ENCODE measurements around the gene BACH2.
"Not testable (repeated sequence)": the region's sequence is repeated elsewhere in the genome, so short reads cannot be mapped to it uniquely, and the experiment has no call there.

BACH2 gene

GRCh38 chr6:90119618-90120017 is 177.0 kb downstream of the BACH2 start:
- no peak for TF ChIP-seq CTCF (conservative IDR thresholded peaks at IDR 0.05; ENCODE audit: low read depth, low read length)
- H3K4me3 ChIP-seq (IDR thresholded peaks at IDR 0.05; ENCODE audit: insufficient read depth, low read depth, low read length) = no peak overlapping the region
- no peaks in the 10 kb centered on the region for H3K36me3 ChIP-seq (ENCODE audit: insufficient read depth)

DNA sequence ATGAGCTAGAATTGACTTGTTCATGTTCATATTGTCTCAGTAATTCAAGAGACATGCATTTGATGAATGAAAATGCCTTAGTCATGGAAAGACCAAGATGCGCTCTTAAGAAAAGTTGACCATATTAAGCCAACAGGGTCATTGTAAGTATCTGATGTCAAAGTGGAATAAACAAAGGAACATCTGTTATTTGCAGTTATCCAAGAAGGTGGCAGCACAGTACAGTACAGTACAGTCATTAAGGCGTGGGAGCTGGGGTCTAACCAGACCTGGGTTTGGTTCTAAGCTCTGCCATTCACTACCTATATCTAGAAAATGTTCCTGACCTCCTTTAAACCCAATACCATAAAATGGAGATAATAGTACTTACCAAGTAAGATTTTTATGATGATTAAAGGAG is 178.1 kb downstream of the BACH2 start:
- no peaks in the 10 kb centered on the region for H3K4me1 ChIP-seq (ENCODE audit: low read depth, poor library complexity, severe bottlenecking)

More at GRCh38 chr6:90119618-90120017, 177.0 kb downstream of the BACH2 start:
- no peaks in the 10 kb centered on the region for H3K79me2 ChIP-seq (ENCODE audit: insufficient read depth, low read depth)
- no peak overlapping the region for H3K4me2 ChIP-seq
- H3K4me1 ChIP-seq (ENCODE audit: low read depth, poor library complexity, severe bottlenecking) = no peaks in the 10 kb centered on the region
- no peak overlapping the region for H2AFZ ChIP-seq (ENCODE audit: low read depth)
- H3K9ac ChIP-seq = no peak overlapping the region
- H3K27ac ChIP-seq = no peak overlapping the region
- H4K20me1 ChIP-seq (ENCODE audit: insufficient read depth) = no peaks in the 10 kb centered on the region
- no peaks in the 10 kb centered on the region for H3K27me3 ChIP-seq (ENCODE audit: insufficient read depth, low read depth)

DNA sequence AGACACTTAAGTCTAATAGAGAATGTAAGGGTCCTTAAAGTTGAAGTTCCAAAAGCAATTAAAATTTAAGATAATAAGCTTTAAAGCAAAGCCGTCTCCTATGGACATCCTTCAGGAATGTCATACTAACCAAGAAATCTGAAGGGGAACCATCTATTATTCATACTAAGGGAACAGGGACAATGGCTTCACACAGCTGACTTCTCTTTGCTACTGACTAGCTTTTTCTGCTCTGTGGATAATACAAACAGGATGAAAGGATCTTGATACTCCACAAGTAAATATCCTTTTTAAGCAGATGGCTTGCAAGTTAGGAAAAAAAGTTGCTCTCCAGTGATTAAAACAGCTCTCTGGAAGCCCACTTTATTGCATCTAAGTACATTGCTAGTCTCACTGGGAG is 178.6 kb downstream of the BACH2 start:
- H3K36me3 ChIP-seq (ENCODE audit: insufficient read depth) = no peaks in the 10 kb centered on the region
- no peaks in the 10 kb centered on the region for H3K79me2 ChIP-seq (ENCODE audit: insufficient read depth, low read depth)
- H3K9ac ChIP-seq = no peak overlapping the region
- TF ChIP-seq CTCF (conservative IDR thresholded peaks at IDR 0.05; ENCODE audit: low read depth, low read length) = no peak
- H3K4me1 ChIP-seq (ENCODE audit: low read depth, poor library complexity, severe bottlenecking) = no peaks in the 10 kb centered on the region
- no peak overlapping the region for H3K4me3 ChIP-seq (IDR thresholded peaks at IDR 0.05; ENCODE audit: insufficient read depth, low read depth, low read length)
- H3K27ac ChIP-seq = no peak overlapping the region
- no peaks in the 10 kb centered on the region for H3K27me3 ChIP-seq (ENCODE audit: insufficient read depth, low read depth)
- no peak overlapping the region for H2AFZ ChIP-seq (ENCODE audit: low read depth)
- no peak overlapping the region for H3K4me2 ChIP-seq
- no peaks in the 10 kb centered on the region for H4K20me1 ChIP-seq (ENCODE audit: insufficient read depth)

More for the DNA sequence above, 178.1 kb downstream of the BACH2 start:
- H3K9ac ChIP-seq = no peak overlapping the region
- no peaks in the 10 kb centered on the region for H3K27me3 ChIP-seq (ENCODE audit: insufficient read depth, low read depth)
- no peak overlapping the region for H3K27ac ChIP-seq
- H2AFZ ChIP-seq (ENCODE audit: low read depth) = no peak overlapping the region
- no peaks in the 10 kb centered on the region for H3K79me2 ChIP-seq (ENCODE audit: insufficient read depth, low read depth)
- H4K20me1 ChIP-seq (ENCODE audit: insufficient read depth) = no peaks in the 10 kb centered on the region
- no peak overlapping the region for H3K4me3 ChIP-seq (IDR thresholded peaks at IDR 0.05; ENCODE audit: insufficient read depth, low read depth, low read length)
- no peaks in the 10 kb centered on the region for H3K36me3 ChIP-seq (ENCODE audit: insufficient read depth)
- H3K4me2 ChIP-seq = no peak overlapping the region
- no peak for TF ChIP-seq CTCF (conservative IDR thresholded peaks at IDR 0.05; ENCODE audit: low read depth, low read length)

DNA sequence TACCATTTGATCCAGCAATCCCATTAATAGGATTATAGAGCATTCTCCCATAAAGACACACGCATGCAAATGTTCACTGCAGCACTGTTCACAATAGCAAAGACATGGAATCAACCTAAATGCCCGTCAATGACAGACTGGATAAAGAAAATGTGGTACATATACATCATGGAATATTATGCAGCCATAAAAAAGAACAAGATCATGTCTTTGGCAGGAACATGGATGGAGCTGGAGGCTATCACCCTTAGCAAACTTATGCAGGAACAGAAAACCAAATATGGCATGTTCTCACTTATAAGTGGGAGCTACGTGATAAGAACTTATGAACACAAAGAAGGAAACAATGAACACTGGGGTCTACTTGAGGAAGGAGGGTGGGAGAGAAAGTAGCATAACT is 180.5 kb downstream of the BACH2 start:
- H4K20me1 ChIP-seq (ENCODE audit: insufficient read depth); H3K4me2 ChIP-seq; H3K9ac ChIP-seq; H3K27ac ChIP-seq; H3K4me1 ChIP-seq (ENCODE audit: low read depth, poor library complexity, severe bottlenecking); H3K4me3 ChIP-seq (IDR thresholded peaks at IDR 0.05; ENCODE audit: insufficient read depth, low read depth, low read length); H2AFZ ChIP-seq (ENCODE audit: low read depth); H3K79me2 ChIP-seq (ENCODE audit: insufficient read depth, low read depth); H3K36me3 ChIP-seq (ENCODE audit: insufficient read depth); H3K27me3 ChIP-seq (ENCODE audit: insufficient read depth, low read depth): not testable (repeated sequence)

- Histone ChIP-seq H3K4me3 (IDR thresholded peaks at IDR 0.05; ENCODE audit: insufficient read depth, low read depth, low read length) (no peak overlapping the region), H3K36me3 (ENCODE audit: insufficient read depth) (no peaks in the 10 kb centered on the region), H2AFZ (ENCODE audit: low read depth) (no peak overlapping the region), H3K79me2 (ENCODE audit: insufficient read depth, low read depth) (no peaks in the 10 kb centered on the region), H3K27me3 (ENCODE audit: insufficient read depth, low read depth) (no peaks in the 10 kb centered on the region), H3K4me2 (no peak overlapping the region), H3K27ac (no peak overlapping the region), H4K20me1 (ENCODE audit: insufficient read depth) (no peaks in the 10 kb centered on the region), H3K9ac (no peak overlapping the region), H3K4me1 (ENCODE audit: low read depth, poor library complexity, severe bottlenecking) (peaks cover 2% of the 10 kb centered on the region)
- TF ChIP-seq CTCF (conservative IDR thresholded peaks at IDR 0.05; ENCODE audit: low read depth, low read length) = no peak
Observed at GRCh38 chr6:90113389-90113788, 183.3 kb downstream of the BACH2 start.
